Endothelial cell (in vitro differentiated cells): Measurements from ENCODE around the gene IGFBPL1. TPM values are rescaled to one million over a fixed set of nuclear protein-coding genes. Genes with fewer than 3 reads are reported as not detected.

Source experiments
- DNase-seq: peaks from one replicate; pipeline ENCODE4 v3.0.0; 2021; ENCODE audit warnings: low spot score
- H3K27ac Mint-ChIP-seq: one replicate; pipeline ENCODE4 v1.8.0; 2021; ENCODE audit warnings: mixed read lengths, inconsistent platforms; ENCODE audit not compliant: unreplicated experiment
- H3K27me3 Mint-ChIP-seq: one replicate; pipeline ENCODE4 v1.8.0; 2021; ENCODE audit warnings: mild to moderate bottlenecking, moderate library complexity, mixed read lengths, inconsistent platforms; ENCODE audit not compliant: unreplicated experiment
- H3K36me3 Mint-ChIP-seq: one replicate; pipeline ENCODE4 v1.8.0; 2021; ENCODE audit warnings: mild to moderate bottlenecking, low read depth, mixed read lengths, inconsistent platforms; ENCODE audit not compliant: unreplicated experiment
- H3K4me1 Mint-ChIP-seq: one replicate; pipeline ENCODE4 v1.8.0; 2021; ENCODE audit warnings: mild to moderate bottlenecking, mixed read lengths, inconsistent platforms; ENCODE audit not compliant: unreplicated experiment
- H3K4me3 Mint-ChIP-seq: one replicate; pipeline ENCODE4 v1.8.0; 2021; ENCODE audit warnings: mild to moderate bottlenecking, mixed read lengths, inconsistent platforms; ENCODE audit not compliant: unreplicated experiment
- H3K9me3 Mint-ChIP-seq: one replicate; pipeline ENCODE4 v1.8.0; 2021; ENCODE audit warnings: mixed read lengths, inconsistent platforms; ENCODE audit not compliant: unreplicated experiment
- total RNA-seq: library from RNA; stranded (reverse); fragmentation: NEBNext Ultra II Directional; extraction: Animal tissue kit (Norgen Biotek cat#: 25700); gene quantifications from one replicate; pipeline ENCODE4 v1.2.1, GENCODE V29; 2021; ENCODE audit not compliant: unreplicated experiment
- TF ChIP-seq, protein P1 (sequence below): fragments of 200-600 bp; sonication (generic); IDR thresholded peaks from one replicate; pipeline ENCODE4 v1.5.0; 2021; ENCODE audit warnings: antibody characterized with exemption; ENCODE audit not compliant: unreplicated experiment

Gene IGFBPL1
- total RNA-seq, 1 donor from 2014 or later = 9.1 TPM

DNA sequence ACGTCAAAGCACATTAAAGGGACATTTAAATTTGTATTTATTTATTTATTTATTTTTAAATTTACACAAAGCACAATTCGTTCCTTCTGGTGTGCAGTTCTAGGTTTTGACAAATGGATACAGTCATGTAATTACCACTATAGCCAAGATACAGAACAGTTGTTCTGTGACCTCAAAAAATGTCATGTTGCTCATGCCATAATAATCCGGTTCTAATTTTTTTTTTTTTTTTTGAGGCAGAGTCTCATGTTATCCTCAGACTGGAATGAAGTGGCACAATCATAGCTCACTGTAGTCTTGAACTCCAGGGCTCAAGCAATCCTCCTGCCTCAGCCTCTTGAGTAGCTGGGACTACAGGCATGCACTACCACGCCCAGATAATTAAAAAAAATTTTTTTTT lies 7.8 kb downstream of the IGFBPL1 start:
- Mint-ChIP-seq H3K27ac (no peak overlapping the region), H3K4me3 (no peak overlapping the region), H3K36me3 (peaks cover 5% of the 10 kb centered on the region), H3K4me1 (peaks cover 5% of the 10 kb centered on the region), H3K9me3 (no peaks in the 10 kb centered on the region), H3K27me3 (peaks cover 2% of the 10 kb centered on the region)
- TF ChIP-seq, protein P1, sequence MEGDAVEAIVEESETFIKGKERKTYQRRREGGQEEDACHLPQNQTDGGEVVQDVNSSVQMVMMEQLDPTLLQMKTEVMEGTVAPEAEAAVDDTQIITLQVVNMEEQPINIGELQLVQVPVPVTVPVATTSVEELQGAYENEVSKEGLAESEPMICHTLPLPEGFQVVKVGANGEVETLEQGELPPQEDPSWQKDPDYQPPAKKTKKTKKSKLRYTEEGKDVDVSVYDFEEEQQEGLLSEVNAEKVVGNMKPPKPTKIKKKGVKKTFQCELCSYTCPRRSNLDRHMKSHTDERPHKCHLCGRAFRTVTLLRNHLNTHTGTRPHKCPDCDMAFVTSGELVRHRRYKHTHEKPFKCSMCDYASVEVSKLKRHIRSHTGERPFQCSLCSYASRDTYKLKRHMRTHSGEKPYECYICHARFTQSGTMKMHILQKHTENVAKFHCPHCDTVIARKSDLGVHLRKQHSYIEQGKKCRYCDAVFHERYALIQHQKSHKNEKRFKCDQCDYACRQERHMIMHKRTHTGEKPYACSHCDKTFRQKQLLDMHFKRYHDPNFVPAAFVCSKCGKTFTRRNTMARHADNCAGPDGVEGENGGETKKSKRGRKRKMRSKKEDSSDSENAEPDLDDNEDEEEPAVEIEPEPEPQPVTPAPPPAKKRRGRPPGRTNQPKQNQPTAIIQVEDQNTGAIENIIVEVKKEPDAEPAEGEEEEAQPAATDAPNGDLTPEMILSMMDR = no peak
- no peak for DNase-seq

- TF ChIP-seq, protein P1 = no peak
- Mint-ChIP-seq H3K9me3 (no peaks in the 10 kb centered on the region), H3K4me1 (peaks cover 11% of the 10 kb centered on the region), H3K36me3 (peaks cover 5% of the 10 kb centered on the region), H3K27me3 (peaks cover 2% of the 10 kb centered on the region), H3K27ac (no peak overlapping the region), H3K4me3 (no peak overlapping the region)
- no peak for DNase-seq
Measured at GRCh38 chr9:38415856-38416255, 8.4 kb downstream of the IGFBPL1 start.

DNA sequence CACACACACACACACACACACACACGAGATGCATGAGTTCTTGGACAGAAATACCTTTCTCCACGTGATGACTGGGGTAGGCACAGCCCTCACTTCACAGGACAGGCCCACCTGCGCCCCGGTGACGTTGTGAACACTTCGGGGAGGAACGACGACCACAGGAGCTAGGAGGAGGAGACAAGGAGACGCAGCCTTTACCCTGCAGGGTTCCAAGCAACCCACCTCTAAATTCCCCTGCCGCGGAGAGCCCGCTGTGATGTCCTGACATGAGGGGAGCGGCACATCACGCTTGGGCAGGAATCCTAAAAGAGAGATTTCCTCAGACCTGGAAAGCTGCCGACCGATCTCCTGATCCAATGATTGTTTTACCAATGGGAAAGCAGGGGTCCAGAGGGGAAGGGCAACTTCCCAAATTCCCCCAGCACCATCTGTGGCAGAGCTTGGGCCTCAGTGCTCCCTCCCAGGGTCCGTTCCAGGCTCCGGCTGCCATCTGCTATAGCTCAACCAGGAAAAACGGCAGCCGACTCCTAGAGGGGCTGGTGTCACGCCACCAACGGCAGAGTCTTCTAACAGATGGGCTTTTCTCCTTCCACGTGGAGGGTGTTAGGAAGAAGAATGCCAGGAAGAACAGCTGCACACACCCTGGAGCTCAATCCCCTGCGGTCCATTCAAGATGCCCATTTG lies 10.1 kb downstream of the IGFBPL1 start:
- no peaks in the 10 kb centered on the region for H3K9me3 Mint-ChIP-seq
- H3K27ac Mint-ChIP-seq = no peak overlapping the region
- H3K4me1 Mint-ChIP-seq = peaks cover 15% of the 10 kb centered on the region
- H3K4me3 Mint-ChIP-seq = no peak overlapping the region
- TF ChIP-seq, protein P1 = no peak
- no peak for DNase-seq
- peaks cover 2% of the 10 kb centered on the region for H3K27me3 Mint-ChIP-seq
- H3K36me3 Mint-ChIP-seq = peaks cover 5% of the 10 kb centered on the region

GRCh38 chr9:38413283-38413682 lies 11.0 kb downstream of the IGFBPL1 start:
- H3K4me3 Mint-ChIP-seq = no peak overlapping the region
- H3K27ac Mint-ChIP-seq = no peak overlapping the region
- H3K9me3 Mint-ChIP-seq = no peaks in the 10 kb centered on the region
- H3K4me1 Mint-ChIP-seq = peaks cover 17% of the 10 kb centered on the region
- DNase-seq = no peak
- peaks cover 5% of the 10 kb centered on the region for H3K36me3 Mint-ChIP-seq
- TF ChIP-seq, protein P1 = no peak
- H3K27me3 Mint-ChIP-seq = peaks cover 2% of the 10 kb centered on the region

GRCh38 chr9:38412751-38413150 lies 11.5 kb downstream of the IGFBPL1 start:
- H3K4me3 Mint-ChIP-seq = no peak overlapping the region

More at GRCh38 chr9:38412751-38413150, 11.5 kb downstream of the IGFBPL1 start:
- Mint-ChIP-seq H3K4me1 (peaks cover 17% of the 10 kb centered on the region), H3K27me3 (peaks cover 2% of the 10 kb centered on the region), H3K9me3 (no peaks in the 10 kb centered on the region), H3K27ac (no peak overlapping the region), H3K36me3 (peaks cover 5% of the 10 kb centered on the region)
- TF ChIP-seq, protein P1 = no peak
- DNase-seq = no peak
